Left ventricle myocardium inferior (tissue), 1 donor: ENCODE results near the gene PRR15. TPM values are rescaled to one million over a fixed set of nuclear protein-coding genes. Genes with fewer than 3 reads are reported as not detected.

Source experiments
- DNase-seq: peaks from one replicate; pipeline ENCODE4 v3.0.0-alpha.2; 2020
- H3K27ac ChIP-seq: fragments of 200-600 bp; replicated peaks from 2 replicates; pipeline ENCODE4 v1.8.0; 2021
- H3K27me3 ChIP-seq: fragments of 200-600 bp; 2 replicates; pipeline ENCODE4 v1.8.0; 2021; ENCODE audit warnings: low read depth
- H3K36me3 ChIP-seq: fragments of 200-600 bp; 2 replicates; pipeline ENCODE4 v1.8.0; 2021
- H3K4me1 ChIP-seq: fragments of 200-600 bp; 2 replicates; pipeline ENCODE4 v1.8.0; 2021
- H3K4me3 ChIP-seq: fragments of 200-600 bp; 2 replicates; pipeline ENCODE4 v1.8.0; 2021; ENCODE audit warnings: mild to moderate bottlenecking, moderate library complexity
- H3K9me3 ChIP-seq: fragments of 200-600 bp; replicated peaks from 2 replicates; pipeline ENCODE4 v1.8.0; 2021
- CTCF ChIP-seq: fragments of 200-600 bp; IDR thresholded peaks from 2 replicates; pipeline ENCODE4 v1.8.0; 2021; ENCODE audit warnings: antibody characterized with exemption, mild to moderate bottlenecking, borderline replicate concordance
- intact Hi-C: fragments of 100-400 bp; cut with micrococcal nuclease; formaldehyde crosslinking; loops from one replicate; pipeline ENCODE4 v1.11.0; 2022
- total RNA-seq: library from RNA; stranded (reverse); fragmentation: NEBNext Ultra II Directional; extraction: Animal tissue kit (Norgen Biotek cat#: 25700); gene quantifications from one replicate; pipeline ENCODE4 v1.2.1, GENCODE V29; 2021
- donor health status: DM: no; HTN: yes; CAD: no; lungs with severe emphysema.

PRR15 gene
- total RNA-seq, 1 donor from 2014 or later: not detected

- Histone ChIP-seq H3K9me3 (no peaks in the 10 kb centered on the region), H3K27me3 (peaks cover 7% of the 10 kb centered on the region), H3K4me1 (peaks cover 8% of the 10 kb centered on the region), H3K4me3 (no peak overlapping the region), H3K27ac (no peak overlapping the region), H3K36me3 (no peaks in the 10 kb centered on the region)
- DNase-seq: no peak
- intact Hi-C loops: no loop called here
- no peak for TF ChIP-seq CTCF
These were observed 42.0 kb downstream of the PRR15 start for GRCh38 chr7:29605671-29606070.

DNA sequence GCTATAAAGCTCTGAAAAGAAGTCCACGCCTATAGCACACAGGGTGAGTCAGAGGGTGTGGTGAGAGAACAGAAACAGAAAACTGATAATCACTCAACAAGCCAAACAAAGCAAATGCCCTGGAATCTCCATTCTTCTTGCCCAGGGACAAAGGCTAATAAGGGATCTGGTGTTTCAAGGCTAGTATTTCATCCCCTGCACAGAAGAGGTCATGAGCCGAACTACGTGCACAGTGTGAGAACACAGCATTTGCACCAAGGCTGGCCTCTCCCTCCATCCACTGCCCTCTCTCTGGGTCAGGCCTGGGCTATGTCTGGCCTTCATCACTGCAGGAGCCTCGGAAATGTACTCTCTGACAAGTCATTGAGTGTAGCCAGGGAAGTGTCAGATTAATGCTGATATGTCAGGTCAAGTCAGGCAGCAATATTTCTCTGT is 42.7 kb downstream of the PRR15 start:
- H3K27ac ChIP-seq: no peak overlapping the region
- no peaks in the 10 kb centered on the region for H3K36me3 ChIP-seq
- peaks cover 8% of the 10 kb centered on the region for H3K4me1 ChIP-seq
- H3K27me3 ChIP-seq: peaks cover 4% of the 10 kb centered on the region
- no peak overlapping the region for H3K4me3 ChIP-seq
- DNase-seq: no peak
- H3K9me3 ChIP-seq: no peaks in the 10 kb centered on the region
- no peak for TF ChIP-seq CTCF
- intact Hi-C loops: no loop called here

- intact Hi-C loops: no loop called here
These were observed 43.2 kb downstream of the PRR15 start for GRCh38 chr7:29606830-29607229.

DNA sequence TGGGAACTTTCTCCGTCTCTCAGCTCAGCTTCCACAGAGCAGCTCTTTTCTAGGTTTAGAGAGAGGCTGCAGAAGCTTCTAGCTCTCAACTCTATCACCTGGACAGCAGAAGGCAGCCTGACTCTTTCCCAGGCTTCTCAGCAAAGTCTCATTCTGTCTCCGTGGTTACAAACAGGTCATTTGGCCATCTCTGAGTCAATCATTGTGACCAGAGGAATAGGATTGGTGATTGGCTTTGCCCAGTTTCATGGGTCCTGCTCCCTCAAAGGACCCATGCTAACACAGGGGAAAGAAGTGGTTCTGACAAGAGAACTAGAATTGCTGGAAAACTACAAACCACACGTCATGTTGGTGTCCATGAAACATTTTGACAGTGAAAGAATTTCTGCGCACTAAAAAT is 43.6 kb downstream of the PRR15 start:
- Histone ChIP-seq H3K36me3 (no peaks in the 10 kb centered on the region), H3K27ac (no peak overlapping the region), H3K4me1 (peaks cover 8% of the 10 kb centered on the region), H3K27me3 (no peaks in the 10 kb centered on the region), H3K9me3 (no peaks in the 10 kb centered on the region), H3K4me3 (no peak overlapping the region)
- intact Hi-C loops: no loop called here
- DNase-seq: no peak
- no peak for TF ChIP-seq CTCF

More at GRCh38 chr7:29606830-29607229, 43.2 kb downstream of the PRR15 start:
- Histone ChIP-seq H3K9me3 (no peaks in the 10 kb centered on the region), H3K4me1 (peaks cover 8% of the 10 kb centered on the region), H3K27me3 (no peaks in the 10 kb centered on the region), H3K36me3 (no peaks in the 10 kb centered on the region), H3K27ac (no peak overlapping the region), H3K4me3 (no peak overlapping the region)
- no peak for DNase-seq
- no peak for TF ChIP-seq CTCF

DNA sequence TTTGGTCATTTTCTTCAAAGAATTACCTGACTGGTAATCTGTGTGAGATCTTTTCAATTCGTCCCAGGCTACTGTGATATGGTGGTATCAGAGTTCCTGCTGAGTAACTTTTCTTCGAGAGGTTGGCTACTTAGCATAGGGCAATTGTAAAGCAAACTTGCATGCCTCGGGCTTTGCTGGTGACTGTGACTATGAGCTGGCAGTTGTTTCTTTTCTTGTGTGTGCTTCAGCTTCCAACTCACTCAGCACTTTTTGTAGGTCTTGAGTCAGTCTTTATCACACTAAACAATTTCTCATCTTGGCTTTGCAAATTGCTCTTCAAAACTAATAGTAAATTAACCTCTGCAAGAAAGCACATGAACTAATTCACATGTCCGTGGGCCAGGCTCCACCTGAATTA is 44.3 kb downstream of the PRR15 start:
- no peak for TF ChIP-seq CTCF
- Histone ChIP-seq H3K4me3 (no peak overlapping the region), H3K4me1 (peaks cover 8% of the 10 kb centered on the region), H3K27me3 (no peaks in the 10 kb centered on the region), H3K36me3 (no peaks in the 10 kb centered on the region), H3K27ac (no peak overlapping the region), H3K9me3 (no peaks in the 10 kb centered on the region)
- no peak for DNase-seq
- intact Hi-C loops: no loop called here
